Right forelimb (tissue), 1 donor: Measurements from ENCODE around the gene LACC1.

Experiments used
- DNase-seq: peaks from one replicate; pipeline ENCODE4 v3.0.0-alpha.2; 2018

Gene LACC1

DNA sequence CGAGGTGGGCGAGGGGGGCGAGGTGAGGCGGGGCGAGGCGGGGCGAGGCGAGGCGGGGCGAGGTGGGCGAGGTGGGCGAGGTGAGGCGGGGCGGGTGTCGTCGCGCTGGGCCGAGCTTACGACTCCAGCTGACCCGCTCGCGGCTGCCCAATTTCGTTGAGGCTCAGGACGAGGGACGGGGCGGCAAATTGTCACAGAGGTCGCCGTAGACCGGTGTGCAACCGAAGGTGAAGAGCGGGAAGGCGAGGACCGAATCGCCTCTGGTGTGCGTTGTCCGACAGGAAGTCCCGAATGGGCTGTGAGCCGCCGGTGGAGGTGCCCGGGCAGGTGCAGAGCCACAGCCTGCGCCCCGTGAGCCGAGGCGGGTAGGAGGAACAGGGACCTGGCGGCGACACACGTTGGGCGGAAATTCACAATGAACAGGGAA is at the start of gene LACC1:
Gene LACC1, plus strand, starts transcription at position 150 of the 427 bp plus-strand sequence. CDS start 1,082 bp downstream, outside the sequence.
- no peak for DNase-seq

DNA sequence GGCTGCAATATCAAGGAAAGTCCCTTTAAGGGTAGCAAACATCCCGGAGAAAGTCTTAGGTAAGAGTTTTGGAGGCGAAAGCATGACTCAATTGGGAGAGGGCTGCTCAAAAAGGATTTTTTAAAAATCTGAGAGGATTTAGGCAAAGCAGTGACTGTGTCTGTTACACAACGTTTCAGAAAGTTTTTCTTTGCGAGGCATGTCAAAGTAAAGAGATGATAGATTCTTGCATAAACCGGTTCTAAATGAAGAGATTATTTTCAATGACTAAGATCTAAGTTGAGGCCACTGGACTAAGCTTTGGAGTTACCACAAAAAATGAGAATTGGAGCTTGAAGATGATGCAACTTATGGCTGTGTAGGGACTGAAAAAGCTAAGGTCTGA is 49.2 kb upstream of the LACC1 start:
- no peak for DNase-seq

DNA sequence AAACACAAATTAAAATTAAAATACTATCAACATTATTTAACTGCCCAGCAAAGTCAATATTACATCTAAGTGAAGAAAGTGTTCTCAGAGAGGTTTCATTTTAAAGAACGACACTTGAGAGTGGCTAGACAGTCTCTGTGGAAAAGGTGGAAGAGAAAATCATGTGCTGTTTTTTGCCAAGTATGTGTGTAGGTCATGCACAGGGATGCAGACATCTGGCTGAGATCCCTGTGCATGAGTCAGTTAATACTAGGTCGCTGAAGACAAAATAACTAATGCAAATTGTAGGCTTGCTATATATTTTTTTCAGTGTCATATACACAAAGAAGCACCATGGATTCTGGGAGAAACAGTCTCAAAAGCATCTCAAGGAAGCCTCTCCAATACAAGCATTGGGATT is 48.6 kb upstream of the LACC1 start:
- DNase-seq = no peak

DNA sequence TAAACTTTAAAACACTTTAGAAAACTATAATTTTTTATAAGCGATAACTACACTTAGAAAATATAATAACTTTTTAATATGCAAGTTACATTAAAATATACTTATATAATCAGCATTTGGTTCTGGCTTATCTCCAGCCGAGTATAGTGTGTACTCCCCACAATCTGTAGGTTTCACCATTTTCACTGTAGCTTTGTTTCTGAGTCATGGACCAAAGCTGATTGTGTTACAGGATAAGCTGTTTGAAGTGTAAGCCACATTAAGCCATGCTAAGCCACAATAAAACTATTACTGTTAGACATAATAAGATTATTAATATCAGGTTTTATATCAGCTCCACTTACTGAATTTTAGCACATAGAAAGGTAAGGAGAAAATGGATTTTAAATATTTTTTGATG is 44.0 kb upstream of the LACC1 start:
- DNase-seq = no peak

DNA sequence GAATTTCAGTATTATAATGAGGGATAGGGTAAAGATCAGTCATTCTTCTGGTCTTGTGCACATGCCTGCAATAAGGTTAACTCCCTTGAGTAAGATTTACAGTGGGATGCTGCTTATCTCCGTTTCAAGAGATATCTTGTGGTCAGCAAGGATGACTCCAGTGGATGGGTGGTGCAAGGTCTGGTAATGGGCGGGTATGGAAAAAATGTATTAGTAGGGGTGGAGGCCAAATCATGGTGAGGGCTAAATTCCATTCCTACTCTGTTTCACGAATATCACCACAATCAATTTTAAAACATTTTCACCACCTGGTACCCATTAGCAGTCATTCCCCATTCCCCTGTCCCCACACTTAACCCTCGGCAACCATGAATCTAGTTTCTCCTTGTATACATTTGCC is 40.8 kb upstream of the LACC1 start:
- DNase-seq = no peak

DNA sequence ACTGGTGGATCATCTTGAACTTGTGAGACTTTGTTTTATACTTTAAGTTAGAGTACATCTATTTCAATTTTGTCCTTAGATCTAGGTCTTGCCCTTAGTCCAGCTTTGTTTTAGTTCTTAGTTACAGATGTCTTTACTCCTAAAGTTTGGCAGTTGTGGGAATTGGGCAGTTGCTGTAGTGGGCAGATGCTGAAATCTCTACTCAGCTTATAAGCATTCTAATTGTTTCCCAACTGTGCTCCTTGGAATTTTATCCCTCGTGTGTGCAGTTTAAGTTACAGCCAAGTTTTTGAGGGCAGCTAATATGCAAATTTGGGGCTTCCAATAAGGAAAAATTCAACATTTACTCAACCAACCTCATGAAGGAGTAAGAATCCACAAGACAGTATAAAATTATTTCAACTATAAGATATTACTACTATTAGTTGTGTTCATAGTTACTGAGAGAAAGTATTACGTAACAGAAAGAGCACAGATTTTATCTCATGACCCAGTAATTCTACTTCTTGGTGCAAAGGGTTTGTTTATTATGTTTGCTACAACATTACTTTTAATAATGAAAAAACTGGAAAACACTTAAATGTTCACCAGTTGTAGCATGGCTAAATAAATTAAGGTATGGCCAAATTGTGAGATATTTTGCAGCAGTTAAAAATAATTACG is 33.1 kb upstream of the LACC1 start:
- no peak for DNase-seq

DNA sequence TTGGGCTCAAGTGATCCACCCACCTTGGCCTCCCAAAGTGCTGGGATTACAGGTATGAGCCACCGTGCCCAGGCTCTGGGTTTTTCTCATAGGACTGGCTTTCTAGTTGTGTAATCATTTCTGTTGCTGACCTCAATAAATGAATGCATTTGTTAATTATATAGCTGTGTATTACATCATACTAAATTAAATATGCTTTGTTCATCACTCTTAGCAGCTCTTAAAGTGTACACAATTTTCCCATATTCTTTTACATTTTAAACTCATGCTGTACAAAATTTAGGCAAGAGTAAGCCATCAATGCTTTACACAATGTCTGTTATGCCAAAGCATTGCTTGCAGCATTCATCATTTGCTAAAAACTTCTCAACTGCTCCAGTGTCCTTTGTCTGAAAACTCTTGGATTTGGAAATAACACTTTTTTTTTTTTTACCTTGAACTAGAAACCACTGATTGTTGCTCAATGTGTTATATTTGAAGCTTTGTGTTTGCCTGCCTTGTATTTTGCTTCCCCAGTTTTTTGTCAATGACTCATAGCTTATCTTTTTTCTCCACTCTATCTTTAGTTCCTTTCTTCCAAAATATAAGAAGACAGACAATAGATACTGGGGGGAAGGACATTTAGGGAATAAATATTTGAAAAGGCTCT is 31.6 kb upstream of the LACC1 start:
- DNase-seq = no peak

DNA sequence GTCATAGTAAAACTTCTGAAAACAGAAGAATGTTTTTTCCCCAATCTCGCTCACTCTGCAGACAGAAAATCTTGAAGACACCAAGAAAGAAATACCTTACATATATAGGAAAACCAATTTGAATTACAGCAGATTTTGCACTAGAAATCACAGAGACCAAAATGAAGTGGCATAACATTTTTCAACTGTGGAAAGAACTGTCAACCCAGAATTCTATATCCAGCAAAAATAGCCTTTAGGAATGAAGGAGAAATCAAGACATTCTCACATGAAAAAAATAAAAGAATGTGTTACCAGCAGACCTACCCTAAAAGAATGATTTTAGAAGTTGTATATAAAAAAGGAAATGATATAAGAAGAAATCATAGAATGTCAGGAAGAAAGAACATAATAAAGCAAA is 28.8 kb upstream of the LACC1 start:
- DNase-seq = no peak

DNA sequence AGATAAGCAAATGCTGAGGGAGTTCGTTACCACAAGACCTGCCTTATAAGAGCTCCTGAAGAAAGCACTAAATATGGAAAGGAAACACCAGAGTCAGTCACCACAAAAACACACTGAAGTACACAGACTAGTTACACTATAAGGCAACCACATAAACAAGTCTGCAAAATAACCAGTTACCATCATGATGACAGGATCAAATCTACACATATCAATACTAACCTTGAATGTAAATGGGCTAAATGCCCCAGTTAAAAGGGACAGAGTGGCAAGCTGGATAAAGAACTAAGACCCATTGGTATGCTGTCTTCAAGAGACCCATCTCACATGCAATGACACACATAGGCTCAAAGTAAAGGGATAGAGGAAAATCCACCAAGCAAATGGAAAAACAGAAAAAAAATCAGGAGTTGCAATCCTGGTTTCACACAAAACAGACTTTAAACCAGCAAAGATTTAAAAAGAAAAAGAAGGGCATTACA is 26.7 kb upstream of the LACC1 start:
- no peak for DNase-seq

DNA sequence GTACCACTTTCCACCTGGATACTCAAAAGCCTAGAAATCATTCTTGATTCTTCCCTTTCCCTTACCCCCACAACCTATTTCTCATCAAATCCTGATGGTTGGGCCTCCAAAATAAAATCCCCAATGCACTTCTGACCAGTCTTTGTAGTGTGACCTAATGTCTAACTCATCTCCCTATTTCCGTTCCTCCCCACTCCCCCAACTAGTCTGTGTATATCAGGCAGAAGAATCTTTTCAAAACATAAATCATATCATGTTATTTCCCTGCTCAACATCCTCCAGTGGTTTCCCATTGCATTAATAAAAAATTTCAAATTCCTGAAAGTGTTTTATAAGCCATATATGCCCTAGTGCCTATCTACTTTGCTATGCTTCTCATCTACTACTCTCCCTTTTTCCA is 17.8 kb upstream of the LACC1 start:
- DNase-seq = no peak

DNA sequence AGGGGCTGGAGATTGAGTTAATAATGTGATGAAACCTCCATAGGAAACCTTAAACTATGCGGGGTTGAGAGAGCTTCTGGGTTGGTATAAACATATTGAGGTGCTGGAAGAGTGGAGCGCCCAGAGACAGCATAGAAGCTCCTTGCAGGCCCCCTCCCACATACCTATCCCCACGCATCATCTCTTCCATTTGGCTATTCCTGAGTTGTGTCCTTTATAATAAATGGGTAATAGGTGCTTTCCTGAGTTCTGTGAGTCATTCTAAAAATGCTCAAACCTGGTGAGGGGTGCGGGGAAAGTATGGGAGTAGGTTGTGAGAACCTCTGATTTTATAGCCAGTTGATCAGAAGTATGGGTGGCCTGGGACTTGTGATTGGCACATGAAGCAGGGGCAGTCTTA is 14.8 kb upstream of the LACC1 start:
- no peak for DNase-seq

DNA sequence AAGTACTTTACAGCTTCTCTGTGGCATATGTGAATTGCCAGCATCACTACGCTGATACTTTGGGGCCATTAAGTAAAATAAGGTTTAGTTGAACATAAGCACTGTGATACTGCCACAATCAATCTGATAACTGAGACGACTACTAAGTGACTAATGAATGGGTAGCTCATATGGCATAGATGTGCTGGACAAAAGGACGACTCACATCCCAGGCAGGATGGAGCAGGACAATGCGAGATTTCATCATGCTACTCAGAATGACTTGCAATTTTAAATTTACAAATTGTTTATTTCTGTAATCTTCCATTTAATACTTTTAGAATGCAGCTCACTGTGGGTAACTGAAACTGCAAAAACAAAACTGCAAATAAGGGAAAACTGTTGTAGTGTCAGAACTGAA is 13.8 kb upstream of the LACC1 start:
- DNase-seq = no peak

DNA sequence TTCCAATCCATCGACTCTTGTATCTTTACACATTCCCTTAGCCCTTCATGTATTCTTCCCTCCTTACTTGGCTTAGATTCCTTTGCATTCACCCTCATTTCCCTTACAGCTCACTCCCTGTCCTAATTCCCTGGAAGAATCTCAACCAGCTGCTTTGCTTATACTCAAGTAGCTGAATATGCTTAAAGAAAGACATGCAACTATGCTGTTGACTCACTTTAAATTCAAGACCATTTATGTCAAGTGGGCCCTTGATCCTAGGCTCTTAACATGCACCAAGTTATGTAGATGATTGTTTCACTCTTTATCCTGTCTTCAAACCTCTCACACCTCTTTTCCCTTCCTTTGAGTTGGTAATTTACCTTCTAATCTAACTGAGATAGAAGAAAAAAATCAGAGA is 7.5 kb upstream of the LACC1 start:
- DNase-seq = no peak

DNA sequence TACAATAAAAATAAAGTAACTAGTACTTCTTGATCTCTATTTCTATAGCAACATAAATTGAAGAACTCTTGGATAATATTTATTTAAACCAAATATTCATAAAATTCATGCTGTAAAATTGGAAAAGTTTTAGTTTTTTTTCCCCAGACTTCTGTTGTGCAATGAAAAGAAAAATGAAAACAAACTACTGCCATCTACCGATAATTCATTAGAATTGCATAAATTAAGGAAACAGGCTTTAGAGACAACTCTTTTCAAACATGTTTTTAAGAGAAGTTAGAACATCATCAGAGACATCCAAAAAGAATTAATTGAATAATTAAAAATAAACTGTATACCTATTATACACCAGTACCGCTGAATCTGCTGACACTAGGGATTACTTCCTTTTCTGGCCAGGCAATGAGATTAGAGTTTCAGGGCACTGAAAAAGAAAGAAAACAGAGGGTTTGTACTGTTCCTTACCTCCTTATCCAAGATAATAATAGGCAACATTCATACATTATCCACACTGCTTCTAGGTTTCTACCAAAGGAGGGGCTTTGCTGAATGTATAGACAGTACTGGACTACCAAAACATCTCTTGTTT is 5.1 kb upstream of the LACC1 start:
- no peak for DNase-seq

DNA sequence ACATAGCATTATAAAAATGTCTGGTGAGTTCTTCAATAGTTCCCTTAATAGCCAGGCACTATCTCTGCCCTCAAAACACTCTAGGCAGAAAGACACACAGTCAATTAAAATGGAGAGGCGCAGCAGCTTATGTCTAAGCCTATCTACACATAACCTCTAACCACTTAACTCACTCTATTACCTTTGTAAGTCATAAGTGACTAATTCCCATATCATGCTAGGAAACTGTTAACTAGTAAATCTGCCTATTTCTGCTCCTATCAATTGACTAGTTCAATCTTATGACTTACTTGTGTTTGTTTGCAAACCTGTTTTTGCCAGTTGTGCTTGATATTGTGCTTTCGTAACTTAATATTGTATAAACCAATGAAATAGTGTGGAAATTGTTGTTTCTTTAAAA is 3.3 kb upstream of the LACC1 start:
- DNase-seq = no peak

DNA sequence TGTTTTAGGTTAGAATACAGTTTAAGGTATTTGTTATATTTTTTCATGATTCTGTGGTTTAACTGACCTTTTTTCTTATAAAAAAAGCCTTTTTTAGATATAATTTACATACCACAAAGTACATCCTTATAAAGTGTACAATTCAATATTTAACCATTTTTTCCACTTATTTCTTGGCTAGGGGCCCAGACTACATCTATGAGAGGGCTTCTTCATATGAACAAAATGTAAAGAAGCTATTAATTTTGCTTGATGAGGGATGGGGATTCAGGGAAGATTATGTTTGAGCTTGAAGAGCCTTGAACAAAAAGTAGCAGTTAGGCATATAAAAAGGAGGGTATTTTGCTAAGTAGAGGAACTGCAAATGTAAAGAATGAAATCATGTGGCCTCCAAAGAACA is 2.4 kb upstream of the LACC1 start:
- no peak for DNase-seq

DNA sequence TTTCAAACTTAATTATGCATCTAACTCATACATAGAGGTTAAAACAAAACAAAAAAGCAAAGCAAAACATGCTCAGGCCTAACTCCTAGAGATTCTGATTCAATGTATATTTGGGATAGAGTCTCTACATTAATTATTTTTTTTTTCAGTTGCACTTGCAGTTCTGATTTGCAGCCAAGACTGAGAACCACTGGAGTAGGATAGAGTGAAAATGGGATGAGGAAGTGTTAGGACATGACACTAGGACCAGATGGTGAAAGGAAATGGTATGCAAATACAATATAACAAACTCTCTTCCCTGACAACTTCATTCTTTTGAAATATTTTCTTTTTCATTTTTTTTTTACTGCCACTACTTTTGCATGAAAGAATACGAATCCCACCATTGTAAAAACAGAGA is 1.9 kb upstream of the LACC1 start:
- no peak for DNase-seq

DNA sequence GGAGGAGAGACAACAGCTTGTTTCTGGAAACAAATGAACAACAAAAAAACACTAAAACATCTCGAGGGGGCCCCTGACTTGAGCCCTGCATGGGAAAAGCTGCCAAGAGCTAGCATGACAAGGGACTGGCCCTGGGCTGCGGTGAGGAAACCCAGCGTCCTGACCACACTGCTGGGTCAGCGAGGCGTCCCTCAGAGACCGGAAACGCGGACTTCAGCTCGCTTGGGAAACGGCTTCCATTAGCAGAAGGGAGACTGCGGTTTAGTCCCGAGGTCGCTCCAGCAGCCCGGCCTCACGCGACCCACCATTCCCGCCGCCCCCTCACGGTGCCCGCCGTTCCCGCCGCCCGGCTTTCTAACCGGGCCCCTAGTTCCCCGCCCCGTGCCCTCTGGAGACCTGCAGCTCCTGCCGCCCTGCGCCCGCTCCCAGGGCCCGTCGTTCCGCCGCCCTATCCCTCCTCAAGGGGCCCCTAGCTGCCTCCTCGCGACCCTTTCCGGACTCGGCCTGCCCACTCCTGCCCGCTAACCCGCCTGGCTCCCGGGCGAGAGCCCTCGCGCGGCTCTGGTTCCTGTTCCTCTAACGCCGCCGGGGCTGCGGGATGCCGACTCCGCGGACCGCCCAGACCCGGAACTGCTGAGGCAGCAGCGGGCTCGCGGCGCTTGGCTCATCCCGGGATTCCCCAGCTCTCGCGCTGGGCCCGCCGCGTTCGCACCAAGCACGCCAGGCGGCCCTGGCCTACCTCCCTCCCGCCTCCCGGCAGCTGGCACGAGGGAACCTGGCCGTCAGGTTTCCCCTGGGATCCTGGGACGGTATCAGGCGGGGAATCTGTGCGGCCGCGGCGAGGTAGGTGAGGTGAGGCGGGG is 581 bp upstream of the LACC1 start, which contains the start of gene CCDC122:
Gene CCDC122, minus strand, starts transcription at position 849 of the 863 bp plus-strand sequence. CDS start 10,364 bp downstream, outside the sequence.
- peak; percentile 85 for DNase-seq

DNA sequence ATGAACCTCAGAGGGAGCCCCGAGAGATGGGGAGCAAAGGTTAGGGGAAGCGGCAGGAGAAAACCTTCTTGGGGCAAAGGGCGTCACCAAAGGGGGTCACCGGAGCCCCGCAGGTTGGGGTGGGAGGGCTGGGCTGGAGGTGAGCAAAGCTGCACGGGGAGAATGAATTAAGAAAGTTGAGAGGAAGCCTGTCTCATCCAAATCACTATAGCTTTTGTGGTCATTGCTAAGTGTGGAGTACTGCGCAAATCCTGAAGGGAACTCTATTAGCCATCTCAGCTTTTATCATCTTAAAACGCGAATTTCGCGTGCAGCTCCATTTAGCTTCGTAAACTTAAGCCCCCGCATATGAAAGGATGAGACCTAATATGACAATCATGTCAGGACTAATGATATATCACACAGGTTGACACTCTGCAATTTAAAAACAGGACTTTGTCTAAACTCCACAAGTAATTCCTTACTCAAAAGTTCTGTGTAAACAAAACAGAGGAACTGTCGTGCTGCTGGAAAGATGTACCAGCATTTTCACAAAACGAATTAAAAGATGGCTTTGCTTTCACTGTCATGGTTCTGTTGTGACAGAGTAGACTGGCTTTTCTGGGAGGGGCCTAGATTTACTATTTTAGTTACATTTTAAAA is 631 bp downstream of the LACC1 start:
- DNase-seq = peak; percentile 52

DNA sequence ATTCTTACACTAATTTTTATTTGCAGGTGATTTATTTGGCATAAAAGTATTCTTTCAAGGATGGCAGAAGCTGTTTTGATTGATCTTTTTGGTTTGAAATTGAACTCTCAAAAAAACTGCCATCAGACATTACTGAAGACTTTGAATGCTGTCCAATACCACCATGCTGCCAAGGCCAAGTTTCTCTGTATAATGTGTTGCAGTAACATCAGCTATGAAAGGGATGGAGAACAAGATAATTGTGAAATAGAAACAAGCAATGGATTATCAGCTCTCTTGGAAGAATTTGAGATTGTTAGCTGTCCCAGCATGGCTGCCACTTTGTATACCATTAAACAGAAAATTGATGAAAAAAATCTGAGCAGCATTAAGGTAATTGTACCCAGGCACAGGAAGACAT is 1.2 kb downstream of the LACC1 start:
- no peak for DNase-seq

DNA sequence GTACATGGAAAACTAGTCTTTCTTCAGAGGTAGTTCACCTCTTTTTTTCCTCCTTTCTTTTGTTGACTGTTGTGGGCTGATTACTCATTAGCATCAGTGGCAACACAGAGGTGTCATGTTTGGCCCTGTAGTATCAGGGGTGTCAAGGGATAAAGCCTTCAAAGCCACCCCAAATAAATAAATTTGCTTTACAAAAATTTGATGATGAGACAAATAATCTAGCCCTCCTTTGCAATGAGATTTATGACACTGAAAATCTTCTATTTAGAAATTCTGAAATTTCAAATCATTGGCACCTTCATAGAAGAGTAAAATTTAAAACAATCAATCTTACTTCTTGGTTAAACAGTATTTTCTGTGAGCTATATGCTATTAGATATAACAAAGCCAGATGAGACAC is 1.9 kb downstream of the LACC1 start:
- no peak for DNase-seq

DNA sequence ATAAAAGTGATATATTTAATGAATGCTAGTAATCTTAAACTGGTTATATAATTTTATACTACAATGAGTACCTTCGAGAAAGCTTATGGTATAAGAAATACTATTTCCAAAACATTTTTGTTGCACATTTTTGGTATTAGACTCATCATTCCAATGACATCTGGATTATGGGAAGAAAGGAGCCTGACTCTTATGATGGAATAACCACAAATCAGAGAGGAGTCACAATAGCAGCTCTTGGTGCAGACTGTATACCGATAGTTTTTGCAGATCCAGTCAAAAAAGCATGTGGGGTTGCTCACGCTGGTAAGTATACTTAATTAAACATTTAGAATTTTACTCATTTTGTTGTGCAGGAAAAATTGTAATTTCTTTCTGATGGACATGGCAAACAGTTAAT is 3.9 kb downstream of the LACC1 start:
- no peak for DNase-seq

DNA sequence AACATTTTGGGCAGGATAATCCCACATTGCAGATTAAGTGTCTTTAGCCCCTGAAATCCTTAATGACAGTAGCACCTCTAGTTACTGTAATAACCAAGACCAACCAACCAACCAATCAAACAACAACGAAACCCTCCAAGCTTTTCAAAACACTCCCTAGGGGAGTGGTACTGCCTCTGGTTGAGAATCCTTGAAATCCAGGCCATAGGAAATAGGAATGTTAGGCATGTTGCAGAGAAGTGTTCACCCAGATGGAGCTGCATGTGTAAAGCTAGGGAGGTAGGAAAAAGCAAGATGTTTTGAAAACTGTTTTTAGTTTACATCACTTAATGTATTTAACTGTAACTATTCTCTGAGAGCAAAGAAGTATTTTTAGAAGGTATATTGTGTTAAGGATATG is 4.5 kb downstream of the LACC1 start:
- no peak for DNase-seq
